ENCODE results near the gene LRRC70.

DNA sequence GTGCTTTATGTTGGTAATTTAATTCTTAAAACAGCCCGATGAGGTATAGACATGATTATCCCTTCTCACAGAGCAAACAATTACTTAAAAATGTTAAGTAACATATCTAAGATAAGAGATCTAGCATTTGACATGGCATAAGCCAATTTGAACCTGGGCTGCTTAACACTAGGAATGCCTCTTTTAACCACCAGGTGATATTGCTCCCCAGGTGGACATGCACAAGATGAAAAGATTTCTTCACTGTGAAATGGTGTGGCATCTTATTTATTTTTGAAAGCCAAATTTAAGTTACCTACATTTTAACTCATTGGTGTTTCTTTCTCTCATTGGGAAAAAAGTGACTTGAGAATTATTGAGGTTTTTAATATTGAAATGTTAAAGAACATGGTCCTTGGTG is 15.8 kb upstream of the LRRC70 start:
- TF ChIP-seq, protein P1, sequence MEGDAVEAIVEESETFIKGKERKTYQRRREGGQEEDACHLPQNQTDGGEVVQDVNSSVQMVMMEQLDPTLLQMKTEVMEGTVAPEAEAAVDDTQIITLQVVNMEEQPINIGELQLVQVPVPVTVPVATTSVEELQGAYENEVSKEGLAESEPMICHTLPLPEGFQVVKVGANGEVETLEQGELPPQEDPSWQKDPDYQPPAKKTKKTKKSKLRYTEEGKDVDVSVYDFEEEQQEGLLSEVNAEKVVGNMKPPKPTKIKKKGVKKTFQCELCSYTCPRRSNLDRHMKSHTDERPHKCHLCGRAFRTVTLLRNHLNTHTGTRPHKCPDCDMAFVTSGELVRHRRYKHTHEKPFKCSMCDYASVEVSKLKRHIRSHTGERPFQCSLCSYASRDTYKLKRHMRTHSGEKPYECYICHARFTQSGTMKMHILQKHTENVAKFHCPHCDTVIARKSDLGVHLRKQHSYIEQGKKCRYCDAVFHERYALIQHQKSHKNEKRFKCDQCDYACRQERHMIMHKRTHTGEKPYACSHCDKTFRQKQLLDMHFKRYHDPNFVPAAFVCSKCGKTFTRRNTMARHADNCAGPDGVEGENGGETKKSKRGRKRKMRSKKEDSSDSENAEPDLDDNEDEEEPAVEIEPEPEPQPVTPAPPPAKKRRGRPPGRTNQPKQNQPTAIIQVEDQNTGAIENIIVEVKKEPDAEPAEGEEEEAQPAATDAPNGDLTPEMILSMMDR (IDR thresholded peaks at IDR 0.05): no peak
- TF ChIP-seq POLR2AphosphoS5 (IDR thresholded peaks at IDR 0.05) (no peak), POLR2A (IDR thresholded peaks at IDR 0.05) (no peak)
